IPS-NIHi7 (cell line): Measurements from ENCODE around the gene SRP68.
A peak's percentile ranks its signal among the peaks of the same experiment; 100 is the strongest.
"Not testable (repeated sequence)": the region's sequence is repeated elsewhere in the genome, so short reads cannot be mapped to it uniquely, and the experiment has no call there.

Experiments
- DNase-seq: peaks from one replicate; pipeline ENCODE4 v3.0.0; 2012; ENCODE audit warnings: mixed read lengths; ENCODE audit errors: extremely low spot score

Gene SRP68

GRCh38 chr17:76089680-76090516 is 17.6 kb upstream of the SRP68 start:
- no peak for DNase-seq

GRCh38 chr17:76088868-76089576 is 16.7 kb upstream of the SRP68 start:
- no peak for DNase-seq

- DNase-seq = peak; percentile 71
Measured at GRCh38 chr17:76088041-76088867, 15.9 kb upstream of the SRP68 start.

- no peak for DNase-seq
Measured at GRCh38 chr17:76087531-76087930, 15.2 kb upstream of the SRP68 start.

- no peak for DNase-seq
Measured at GRCh38 chr17:76086384-76086783, 14.1 kb upstream of the SRP68 start.

- no peak for DNase-seq
Measured at GRCh38 chr17:76085731-76086366, 13.5 kb upstream of the SRP68 start.

GRCh38 chr17:76085066-76085730 is 12.9 kb upstream of the SRP68 start:
- DNase-seq = no peak

GRCh38 chr17:76083536-76084182 is 11.3 kb upstream of the SRP68 start:
- DNase-seq = no peak

- DNase-seq = no peak
Measured at GRCh38 chr17:76082326-76083251, 10.3 kb upstream of the SRP68 start.

- peak; percentile 32 for DNase-seq
Measured at GRCh38 chr17:76081295-76082210, 9.2 kb upstream of the SRP68 start.

- no peak for DNase-seq
Measured at GRCh38 chr17:76080768-76081287, 8.5 kb upstream of the SRP68 start.

GRCh38 chr17:76079956-76080767 is 7.8 kb upstream of the SRP68 start:
- peak; percentile 67 for DNase-seq

GRCh38 chr17:76079535-76079955 is 7.2 kb upstream of the SRP68 start:
- no peak for DNase-seq

- no peak for DNase-seq
Measured at GRCh38 chr17:76078860-76079534, 6.7 kb upstream of the SRP68 start, which contains the start of gene ZACN. Gene ZACN, plus strand, starts transcription at chr17:76079182. Its CDS starts 83 bp downstream, at chr17:76079265.

GRCh38 chr17:76078370-76078769 is 6.1 kb upstream of the SRP68 start:
- DNase-seq = not testable (repeated sequence)

GRCh38 chr17:76077584-76078110 is 5.3 kb upstream of the SRP68 start:
- DNase-seq = no peak
